Breast epithelium (tissue), 3 donors: ENCODE results near the gene TET2.

Source experiments
- CTCF ChIP-seq, 3 donors: fragments of 450-650 bp; IDR thresholded peaks; one replicate each; pipeline ENCODE4 v1.5.1; 2016 to 2017; ENCODE audit warnings: antibody characterized with exemption in 3 of 3, mild to moderate bottlenecking in 3 of 3, moderate library complexity in 3 of 3
- POLR2A ChIP-seq: fragments of 450-650 bp; IDR thresholded peaks from one replicate; pipeline ENCODE4 v1.6.1; 2016; ENCODE audit warnings: antibody characterized with exemption, mild to moderate bottlenecking, moderate library complexity

DNA sequence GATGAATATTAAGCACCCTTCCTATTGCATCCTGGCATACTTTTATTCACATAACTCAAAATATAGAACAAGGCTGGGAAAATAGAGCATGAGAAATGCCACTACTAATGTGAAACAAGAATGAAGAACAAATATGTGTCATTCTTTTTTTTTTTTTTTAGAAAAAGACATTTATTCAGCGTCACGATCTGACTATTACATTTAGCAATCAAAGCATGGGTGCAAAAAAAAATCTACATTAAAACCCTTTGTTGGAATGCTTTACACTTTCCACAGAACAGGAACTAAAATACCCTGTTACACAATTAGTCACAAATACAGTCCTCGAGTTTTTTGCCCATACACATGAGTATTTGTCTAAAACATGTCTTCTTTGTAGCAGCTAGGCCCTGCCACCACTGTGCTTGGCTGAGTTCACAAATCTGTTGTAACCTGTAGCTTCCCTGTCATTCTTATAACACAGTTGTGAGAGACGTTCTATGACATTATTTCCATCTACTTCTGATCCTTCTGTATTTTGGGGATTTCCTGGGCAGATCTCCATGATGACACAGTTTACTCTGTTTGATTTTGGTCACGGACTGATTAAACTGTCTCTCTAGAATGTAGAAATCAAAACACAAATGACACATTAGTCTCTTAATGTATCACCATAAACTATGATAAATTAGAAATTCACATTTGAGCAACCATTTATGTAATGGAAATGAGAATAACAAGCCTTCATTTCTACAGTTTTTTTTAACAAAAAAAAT, 9.4 kb upstream of the TET2 start:
- TF ChIP-seq POLR2A (no peak), CTCF (IDR thresholded peaks at IDR 0.05) (no peak)
